ENCODE measurements around the gene SDK1.

DNA sequence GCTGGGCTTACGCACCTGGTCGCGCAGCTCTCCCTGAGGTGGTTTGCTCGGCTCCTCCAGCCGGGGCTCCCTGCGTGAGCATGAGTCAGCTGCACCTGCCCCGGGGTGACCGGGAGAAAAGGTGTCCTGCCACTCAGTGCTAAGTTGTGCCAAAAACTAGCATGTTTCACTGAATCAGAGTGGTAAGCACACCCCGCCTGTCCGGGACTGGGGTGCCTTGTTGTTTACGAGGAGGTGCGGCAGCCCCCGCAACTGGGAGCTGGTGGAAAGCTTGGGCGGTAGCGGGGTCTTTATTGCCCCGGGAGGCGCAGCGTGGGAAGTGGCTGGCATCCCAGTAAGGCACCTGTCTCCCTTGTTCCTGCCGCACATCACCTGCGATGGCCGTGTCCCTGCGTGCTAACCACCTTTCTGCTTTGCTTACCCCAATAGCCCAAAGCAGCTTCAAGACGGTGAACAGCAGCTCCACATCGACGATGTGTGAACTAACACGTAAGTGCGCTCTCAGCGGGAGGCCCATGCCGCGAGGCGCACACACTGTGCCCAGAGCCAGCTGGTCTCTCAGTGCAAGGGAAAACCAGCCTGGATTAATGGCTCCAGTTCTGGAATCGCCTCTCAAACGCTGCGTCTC lies 874.4 kb downstream of the SDK1 start:
- TF ChIP-seq EZH2 (IDR thresholded peaks at IDR 0.05; ENCODE audit: insufficient read depth, poor library complexity, severe bottlenecking) (no peak), EZH2phosphoT487 (IDR thresholded peaks at IDR 0.05; ENCODE audit: insufficient read depth, low read depth) (no peak)

Data from GM23248 (cell line).